Neuronal stem cell (in vitro differentiated cells): Measurements from ENCODE around the gene SHC3.

Experiments
- DNase-seq: peaks from one replicate; pipeline ENCODE4 v3.0.0-alpha.2; 2013; ENCODE audit warnings: low spot score
- H2AFZ ChIP-seq: one replicate; pipeline ENCODE4 v1.6.1; 2013; ENCODE audit warnings: mild to moderate bottlenecking, low read length, inconsistent platforms
- H2AK5ac ChIP-seq: 2 replicates; pipeline ENCODE4 v1.6.1; 2013; ENCODE audit warnings: low read depth, mild to moderate bottlenecking, inconsistent platforms, low read length, moderate library complexity, mixed read lengths
- H2BK120ac ChIP-seq: 2 replicates; pipeline ENCODE4 v1.6.1; 2013; ENCODE audit warnings: low read depth, mild to moderate bottlenecking, inconsistent platforms, low read length, moderate library complexity, mixed read lengths
- H2BK12ac ChIP-seq: one replicate; pipeline ENCODE4 v1.6.1; 2013; ENCODE audit warnings: low read length, inconsistent platforms
- H2BK15ac ChIP-seq: 2 replicates; pipeline ENCODE4 v1.6.1; 2013; ENCODE audit warnings: mild to moderate bottlenecking, low read length, inconsistent platforms, mixed read lengths
- H2BK5ac ChIP-seq: one replicate; pipeline ENCODE4 v1.6.1; 2013; ENCODE audit warnings: inconsistent platforms, mild to moderate bottlenecking, low read length, moderate library complexity
- H3K14ac ChIP-seq: one replicate; pipeline ENCODE4 v1.6.1; 2013; ENCODE audit warnings: low read length, inconsistent platforms
- H3K18ac ChIP-seq: 2 replicates; pipeline ENCODE4 v1.6.1; 2013; ENCODE audit warnings: low read length, inconsistent platforms
- H3K23ac ChIP-seq: 2 replicates; pipeline ENCODE4 v1.6.1; 2013; ENCODE audit warnings: low read depth, mild to moderate bottlenecking, mixed read lengths, low read length, inconsistent platforms; ENCODE audit not compliant: poor library complexity
- H3K27ac ChIP-seq: replicated peaks from 3 replicates; pipeline ENCODE4 v1.5.1; 2013; ENCODE audit warnings: low read length, inconsistent platforms
- H3K27me3 ChIP-seq, 3 experiments: 2 replicates each; pipeline ENCODE4 v1.6.1; 2013; ENCODE audit warnings: low read length in 3 of 3, mild to moderate bottlenecking in 2 of 3, inconsistent platforms in 1 of 3, low read depth in 1 of 3, mixed read lengths in 1 of 3, moderate library complexity in 1 of 3; ENCODE audit not compliant: control insufficient read depth in 3 of 3, insufficient read depth in 3 of 3
- H3K36me3 ChIP-seq, 2 donors: replicated peaks in 1 of 2; 2 replicates each; pipeline ENCODE4 v1.6.1; 2013; ENCODE audit warnings: low read length in 2 of 2; ENCODE audit not compliant: control insufficient read depth in 2 of 2, insufficient read depth in 2 of 2
- H3K4ac ChIP-seq: 2 replicates; pipeline ENCODE4 v1.6.1; 2013; ENCODE audit warnings: inconsistent platforms, mild to moderate bottlenecking, low read length, moderate library complexity
- H3K4me1 ChIP-seq, 2 donors: 1 replicate in 1 of 2; 2 replicates in 1 of 2; pipeline ENCODE4 v1.6.1; 2013; ENCODE audit warnings: low read length in 2 of 2, low read depth in 1 of 2; ENCODE audit not compliant: control insufficient read depth in 2 of 2, insufficient read depth in 1 of 2
- H3K4me2 ChIP-seq: one replicate; pipeline ENCODE4 v1.6.1; 2013; ENCODE audit warnings: mild to moderate bottlenecking, low read length, inconsistent platforms; ENCODE audit not compliant: insufficient read depth, poor library complexity, severe bottlenecking
- H3K4me3 ChIP-seq, 2 donors: 2 replicates each; pipeline ENCODE4 v1.5.1; 2013; ENCODE audit warnings: low read length in 2 of 2, mild to moderate bottlenecking in 2 of 2, inconsistent platforms in 1 of 2, moderate library complexity in 1 of 2
- H3K79me1 ChIP-seq: one replicate; pipeline ENCODE4 v1.6.1; 2013; ENCODE audit warnings: low read depth, mild to moderate bottlenecking, inconsistent platforms, low read length, moderate library complexity
- H3K9ac ChIP-seq: one replicate; pipeline ENCODE4 v1.6.1; 2013; ENCODE audit warnings: mild to moderate bottlenecking, low read depth, low read length, inconsistent platforms; ENCODE audit not compliant: poor library complexity
- H3K9me3 ChIP-seq, 2 donors: replicated peaks in 1 of 2; 2 replicates each; pipeline versions ENCODE3 to v1.6.1; 2013; ENCODE audit warnings: low read length in 2 of 2, mild to moderate bottlenecking in 2 of 2, inconsistent platforms in 1 of 2, low read depth in 1 of 2, mixed read lengths in 1 of 2, moderate library complexity in 1 of 2; ENCODE audit not compliant: control insufficient read depth in 2 of 2, insufficient read depth in 1 of 2
- H4K8ac ChIP-seq: one replicate; pipeline ENCODE4 v1.6.1; 2013; ENCODE audit warnings: low read depth, mild to moderate bottlenecking, inconsistent platforms, low read length, moderate library complexity
- H4K91ac ChIP-seq: one replicate; pipeline ENCODE4 v1.6.1; 2013; ENCODE audit warnings: low read length, low read depth, mild to moderate bottlenecking, inconsistent platforms; ENCODE audit not compliant: poor library complexity
- WGBS, 2 donors: extraction: QIAGEN DNeasy Blood & Tissue Kit; methylation state at CpG; one replicate each; pipeline ENCODE4 v1.1.7; 2013; ENCODE audit warnings: missing lambda C conversion rate in 2 of 2, mixed read lengths in 1 of 2; ENCODE audit not compliant: insufficient read length in 2 of 2, insufficient replicate concordance in 1 of 2; ENCODE audit errors: extremely low coverage in 2 of 2; 5-methylcytosine and 5-hydroxymethylcytosine counted together

SHC3 gene

GRCh38 chr9:88993327-88993726 lies 185.3 kb downstream of the SHC3 start:
- Histone ChIP-seq H2BK5ac (no peak overlapping the region), H3K4ac (no peak overlapping the region), H4K8ac (no peak overlapping the region), H3K4me2 (no peak overlapping the region), H2BK12ac (no peak overlapping the region), H2AK5ac (no peak overlapping the region), H3K23ac (no peak overlapping the region), H3K14ac (no peak overlapping the region), H2BK120ac (no peak overlapping the region), H3K18ac (no peak overlapping the region), H3K27me3 (no peaks in the 10 kb centered on the region), H3K27ac (no peak overlapping the region), H2AFZ (no peak overlapping the region), H3K79me1 (no peaks in the 10 kb centered on the region), H3K4me1 (peaks cover 8 to 23% of the 10 kb centered on the region in 2 donors), H3K36me3 (peaks cover 2 to 47% of the 10 kb centered on the region in 2 donors), H3K9me3 (no peaks in the 10 kb centered on the region), H3K9ac (no peak overlapping the region), H4K91ac (no peak overlapping the region), H3K4me3 (peak overlapping the region in 1 of 2 donors; percentile 79), H2BK15ac (no peak overlapping the region)
- no peak for DNase-seq
- WGBS, 2 donors = no CpG with 5 or more reads among the region's 2 CpGs

- no peak overlapping the region for H3K27ac ChIP-seq
- H2AK5ac ChIP-seq = no peak overlapping the region
- H2BK15ac ChIP-seq = no peak overlapping the region
- no peak overlapping the region for H4K91ac ChIP-seq
- WGBS, 2 donors = no CpG with 5 or more reads among the region's 4 CpGs
- H3K4me2 ChIP-seq = no peak overlapping the region
- no peak overlapping the region for H3K9ac ChIP-seq
- H3K9me3 ChIP-seq = no peaks in the 10 kb centered on the region
- no peak overlapping the region for H2BK5ac ChIP-seq
- H3K18ac ChIP-seq = no peak overlapping the region
- no peak overlapping the region for H3K4ac ChIP-seq
- H2BK12ac ChIP-seq = no peak overlapping the region
- no peak overlapping the region for H4K8ac ChIP-seq
- H3K36me3 ChIP-seq = peaks cover 2 to 40% of the 10 kb centered on the region in 2 donors
- H3K14ac ChIP-seq = no peak overlapping the region
- DNase-seq = no peak
- H3K4me1 ChIP-seq = peaks cover 8 to 23% of the 10 kb centered on the region in 2 donors
- no peaks in the 10 kb centered on the region for H3K27me3 ChIP-seq
- H3K79me1 ChIP-seq = no peaks in the 10 kb centered on the region
- no peak overlapping the region for H3K23ac ChIP-seq
- no peak overlapping the region for H2BK120ac ChIP-seq
- peak overlapping the region; percentile 54 to 79 for H3K4me3 ChIP-seq
- no peak overlapping the region for H2AFZ ChIP-seq
Measured at GRCh38 chr9:88992556-88992955, 186.1 kb downstream of the SHC3 start.

- H2AFZ ChIP-seq = peak within 1 kb of the TSS; percentile 94
- H3K4me2 ChIP-seq = peak within 1 kb of the TSS; percentile 88
- H3K4me1 ChIP-seq = peaks cover 8 to 23% of the 10 kb centered on the region in 2 donors
- no peak within 1 kb of the TSS for H4K91ac ChIP-seq
- H3K27ac ChIP-seq = peak within 1 kb of the TSS; percentile 82
- no CpG with 5 or more reads among the region's 94 CpGs for WGBS, 2 donors
- H3K36me3 ChIP-seq = peaks cover 1 to 28% of the 10 kb centered on the region in 2 donors
- no peak within 1 kb of the TSS for H2AK5ac ChIP-seq
- no peak within 1 kb of the TSS for H3K23ac ChIP-seq
- no peak within 1 kb of the TSS for H2BK120ac ChIP-seq
- H3K9ac ChIP-seq = peak within 1 kb of the TSS; percentile 92
- no peak within 1 kb of the TSS for H3K4ac ChIP-seq
- H3K9me3 ChIP-seq = no peaks in the 10 kb centered on the region
- H2BK12ac ChIP-seq = no peak within 1 kb of the TSS
- H3K14ac ChIP-seq = no peak within 1 kb of the TSS
- no peaks in the 10 kb centered on the region for H3K27me3 ChIP-seq
- no peak within 1 kb of the TSS for H4K8ac ChIP-seq
- peak; percentile 72 for DNase-seq
- H3K79me1 ChIP-seq = no peaks in the 10 kb centered on the region
- peak within 1 kb of the TSS; percentile 49 for H2BK15ac ChIP-seq
- peak within 1 kb of the TSS; percentile 79 to 93 for H3K4me3 ChIP-seq
- H2BK5ac ChIP-seq = peak within 1 kb of the TSS; percentile 91
- H3K18ac ChIP-seq = peak within 1 kb of the TSS; percentile 95
Measured at GRCh38 chr9:88991066-88992034, 187.3 kb downstream of the SHC3 start, which contains the start of gene S1PR3. Gene S1PR3 (plus strand): TSS chr9:88991468. CDS start chr9:89001201, 9,733 bp downstream.

GRCh38 chr9:88990729-88991065 lies 187.9 kb downstream of the SHC3 start:
- Histone ChIP-seq H2BK12ac (no peak overlapping the region), H4K91ac (no peak overlapping the region), H3K18ac (peak overlapping the region; percentile 95), H3K14ac (no peak overlapping the region), H3K9ac (no peak overlapping the region), H2BK5ac (peak overlapping the region; percentile 91), H3K27ac (peak overlapping the region; percentile 74), H3K23ac (no peak overlapping the region), H2AK5ac (no peak overlapping the region), H4K8ac (no peak overlapping the region), H3K27me3 (no peaks in the 10 kb centered on the region), H3K4me2 (peak overlapping the region; percentile 86), H2AFZ (peak overlapping the region; percentile 92), H2BK15ac (peak overlapping the region; percentile 49), H3K36me3 (peaks cover 0 to 22% of the 10 kb centered on the region in 2 donors), H3K4me1 (peaks cover 8 to 23% of the 10 kb centered on the region in 2 donors), H3K9me3 (no peaks in the 10 kb centered on the region), H3K4ac (no peak overlapping the region), H2BK120ac (no peak overlapping the region), H3K4me3 (peak overlapping the region; percentile 79 to 82), H3K79me1 (no peaks in the 10 kb centered on the region)
- no CpG with 5 or more reads among the region's 21 CpGs for WGBS, 2 donors
- DNase-seq = no peak
